Activated naive CD4-positive, alpha-beta T cell treated with anti-CD3 and anti-CD28 coated beads, Interleukin-2, amount 10 ng/mL, durations not matched to agents 7 days and 5 days (primary cell): Measurements from ENCODE around the gene SPSB4.

ENCODE experiments used
- CTCF ChIA-PET: fragments of 350-600 bp; sonication (Branson Sonifier 250); formaldehyde crosslinking; loops from one replicate; lab custom pipeline; 2021; ENCODE audit warnings: antibody characterized with exemption; lab: Charles Lee
- DNase-seq: peaks from one replicate; pipeline ENCODE4 v3.0.0-alpha.2; 2020
- H3K27ac Mint-ChIP-seq: one replicate; pipeline ENCODE4 v1.8.0; 2021; ENCODE audit warnings: mild to moderate bottlenecking, moderate library complexity, mixed read lengths
- H3K27me3 Mint-ChIP-seq: one replicate; pipeline ENCODE4 v1.8.0; 2021; ENCODE audit warnings: mild to moderate bottlenecking, mixed read lengths
- H3K36me3 Mint-ChIP-seq: one replicate; pipeline ENCODE4 v1.8.0; 2021; ENCODE audit warnings: mixed read lengths
- H3K4me1 Mint-ChIP-seq: one replicate; pipeline ENCODE4 v1.8.0; 2021; ENCODE audit warnings: mixed read lengths
- H3K4me3 Mint-ChIP-seq: one replicate; pipeline ENCODE4 v1.8.0; 2021; ENCODE audit warnings: mild to moderate bottlenecking, moderate library complexity, mixed read lengths
- H3K9me3 Mint-ChIP-seq: one replicate; pipeline ENCODE4 v1.8.0; 2021; ENCODE audit warnings: mixed read lengths

SPSB4 gene

DNA sequence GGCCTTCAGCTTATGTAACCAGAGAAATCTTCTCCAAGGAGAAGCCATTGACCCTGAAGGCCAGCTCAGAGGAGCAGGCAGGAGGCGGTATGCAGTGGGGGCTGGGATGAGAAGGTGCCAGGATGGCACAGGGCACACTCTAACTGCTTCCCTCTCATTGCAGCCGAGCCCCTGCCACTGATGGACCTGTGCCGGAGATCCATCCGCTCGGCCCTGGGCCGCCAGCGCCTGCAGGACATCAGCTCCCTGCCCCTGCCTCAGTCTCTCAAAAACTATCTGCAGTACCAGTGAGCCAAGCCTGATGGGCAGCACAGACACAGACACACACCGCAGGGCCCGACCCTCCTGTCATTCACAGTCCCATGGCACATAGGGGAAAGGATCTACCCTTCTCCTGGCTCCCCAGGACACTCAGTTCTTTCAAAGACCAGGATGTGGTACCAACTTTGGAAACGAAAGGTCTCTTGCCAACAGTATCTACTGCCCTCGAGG lies 95.9 kb downstream of the SPSB4 start:
- CTCF ChIA-PET: no interaction called here
- peaks cover 9% of the 10 kb centered on the region for H3K9me3 Mint-ChIP-seq
- no peak for DNase-seq
- H3K27ac Mint-ChIP-seq: no peak overlapping the region
- no peaks in the 10 kb centered on the region for H3K36me3 Mint-ChIP-seq
- no peak overlapping the region for H3K4me3 Mint-ChIP-seq
- peaks cover 10% of the 10 kb centered on the region for H3K27me3 Mint-ChIP-seq
- H3K4me1 Mint-ChIP-seq: no peaks in the 10 kb centered on the region

DNA sequence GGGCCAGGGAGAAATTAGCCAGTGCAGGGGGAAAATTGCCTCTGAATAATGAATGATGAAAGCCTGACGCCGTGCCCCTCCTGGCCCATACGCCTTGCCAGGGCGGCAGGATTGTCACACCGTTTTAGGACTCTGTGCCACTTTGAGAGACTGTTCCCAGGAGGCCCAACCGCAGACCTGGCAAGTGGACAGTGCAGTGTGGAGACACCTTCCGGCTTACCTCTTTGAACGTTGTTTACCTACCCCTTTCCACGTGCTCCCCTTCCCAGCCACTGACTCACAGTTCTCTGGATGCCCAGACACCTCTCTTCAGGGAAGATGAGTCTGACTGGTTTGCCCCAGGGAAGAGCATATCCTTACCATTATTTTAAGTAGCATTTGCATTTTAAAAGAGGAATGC lies 96.5 kb downstream of the SPSB4 start:
- H3K27me3 Mint-ChIP-seq: peaks cover 9% of the 10 kb centered on the region
- H3K4me3 Mint-ChIP-seq: no peak overlapping the region
- DNase-seq: no peak
- H3K36me3 Mint-ChIP-seq: no peaks in the 10 kb centered on the region
- no peak overlapping the region for H3K27ac Mint-ChIP-seq
- CTCF ChIA-PET: no interaction called here
- H3K4me1 Mint-ChIP-seq: no peaks in the 10 kb centered on the region
- peaks cover 5% of the 10 kb centered on the region for H3K9me3 Mint-ChIP-seq

DNA sequence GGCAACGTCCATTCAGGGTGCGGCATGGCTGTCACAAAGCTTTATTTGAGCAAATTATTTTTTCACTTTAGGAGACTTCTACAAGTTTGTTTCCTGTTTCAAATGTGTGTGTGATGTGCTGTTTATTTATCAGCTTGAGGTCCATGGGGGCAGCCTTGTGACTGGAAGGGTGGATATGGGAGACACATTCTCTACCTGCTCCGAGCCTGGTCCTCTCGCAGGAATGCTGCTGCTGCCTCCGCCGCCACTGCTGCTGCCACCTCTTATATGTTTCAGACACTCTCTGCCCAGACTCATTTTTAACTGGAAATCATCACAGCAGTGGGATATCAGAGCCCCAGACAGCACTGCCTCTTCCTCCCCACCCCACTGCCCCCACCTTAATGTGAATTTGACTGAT lies 97.0 kb downstream of the SPSB4 start:
- H3K27me3 Mint-ChIP-seq: peaks cover 6% of the 10 kb centered on the region
- CTCF ChIA-PET: no interaction called here
- H3K36me3 Mint-ChIP-seq: no peaks in the 10 kb centered on the region
- no peaks in the 10 kb centered on the region for H3K4me1 Mint-ChIP-seq
- peaks cover 3% of the 10 kb centered on the region for H3K9me3 Mint-ChIP-seq
- no peak overlapping the region for H3K4me3 Mint-ChIP-seq
- DNase-seq: no peak
- H3K27ac Mint-ChIP-seq: no peak overlapping the region

DNA sequence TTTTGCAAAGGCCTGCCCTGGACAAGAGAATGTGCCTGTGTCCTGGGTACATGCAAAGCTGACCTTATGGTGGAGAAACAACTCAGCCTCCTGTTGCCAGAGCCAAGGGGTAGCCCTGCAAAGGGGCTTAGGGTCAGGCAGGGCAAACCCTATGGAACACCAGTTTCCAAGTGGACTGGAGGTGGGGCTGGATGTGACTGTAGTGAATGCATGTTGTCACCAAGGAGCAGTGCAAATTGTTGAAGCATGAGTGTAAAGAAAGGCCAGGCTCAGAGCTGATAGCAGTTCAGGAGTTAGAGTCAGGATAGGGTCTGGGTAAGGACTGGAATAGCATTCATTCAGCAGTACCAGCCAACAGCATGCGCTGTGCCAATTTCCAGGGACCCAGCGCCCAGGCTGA lies 97.6 kb downstream of the SPSB4 start:
- no peak overlapping the region for H3K27ac Mint-ChIP-seq
- CTCF ChIA-PET: no interaction called here
- no peak overlapping the region for H3K4me3 Mint-ChIP-seq
- H3K27me3 Mint-ChIP-seq: peaks cover 6% of the 10 kb centered on the region
- DNase-seq: no peak
- H3K36me3 Mint-ChIP-seq: no peaks in the 10 kb centered on the region
- H3K9me3 Mint-ChIP-seq: peaks cover 3% of the 10 kb centered on the region
- no peaks in the 10 kb centered on the region for H3K4me1 Mint-ChIP-seq

DNA sequence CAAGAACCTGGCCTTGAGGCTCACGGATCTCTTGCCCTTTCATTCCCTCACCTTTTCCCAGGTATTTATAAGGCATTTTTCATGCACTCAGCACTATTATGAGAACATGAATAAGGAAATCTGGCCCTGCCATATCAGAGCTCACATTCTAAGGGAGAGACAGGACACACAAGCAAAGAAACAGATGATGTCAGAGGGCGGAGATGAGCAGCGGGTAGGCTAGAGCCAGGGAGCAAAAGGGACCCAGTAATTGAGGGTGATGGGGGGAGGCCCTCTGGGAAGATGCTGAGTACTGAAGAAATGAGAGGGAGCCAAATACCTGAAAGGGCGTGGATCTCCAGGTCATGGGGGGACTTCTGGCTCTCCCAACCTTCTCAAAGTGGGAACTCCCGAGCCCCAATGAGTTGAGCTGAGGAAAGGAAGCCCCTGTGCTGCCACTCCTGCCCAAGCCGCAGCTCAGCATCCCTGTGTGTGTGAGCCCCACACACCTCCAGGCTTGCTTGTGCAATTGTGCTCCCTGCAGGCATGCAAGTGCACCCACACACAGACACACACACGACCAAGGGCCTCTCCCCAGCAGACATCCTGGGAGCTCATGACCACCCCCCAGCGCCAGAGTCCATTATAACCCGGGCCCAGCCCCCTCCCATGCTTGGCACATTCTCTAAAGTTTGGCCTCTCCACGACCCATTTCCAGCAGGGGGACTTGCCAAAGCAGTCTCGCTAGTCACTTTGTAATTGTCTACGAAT lies 99.1 kb downstream of the SPSB4 start:
- H3K9me3 Mint-ChIP-seq: no peaks in the 10 kb centered on the region
- H3K27ac Mint-ChIP-seq: no peak overlapping the region
- peaks cover 6% of the 10 kb centered on the region for H3K27me3 Mint-ChIP-seq

DNA sequence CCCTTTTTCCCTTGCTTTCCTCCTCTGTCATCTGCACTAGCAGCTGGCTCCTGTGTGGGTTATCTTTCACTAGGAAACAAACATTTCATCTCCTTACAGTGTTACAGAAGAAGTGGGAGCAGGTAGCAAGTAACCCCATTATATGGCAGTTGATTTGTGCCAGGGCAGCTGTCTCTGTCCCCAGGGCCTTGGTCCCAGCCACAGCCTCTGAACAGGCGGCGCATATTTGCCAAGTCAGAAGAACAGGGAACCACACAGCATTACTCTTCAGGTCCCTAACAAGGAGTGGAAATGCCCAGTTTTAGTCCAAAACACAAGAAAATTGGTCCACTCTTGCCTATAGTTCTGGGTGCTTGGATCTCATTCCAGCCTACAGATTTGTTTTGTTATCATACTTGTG lies 99.8 kb downstream of the SPSB4 start:
- Mint-ChIP-seq H3K36me3 (no peaks in the 10 kb centered on the region), H3K9me3 (no peaks in the 10 kb centered on the region), H3K27me3 (peaks cover 6% of the 10 kb centered on the region), H3K4me1 (no peaks in the 10 kb centered on the region), H3K4me3 (no peak overlapping the region), H3K27ac (no peak overlapping the region)
- no peak for DNase-seq
- CTCF ChIA-PET: interaction anchor here (1.3 kb wide), 1 partner anchor 11 kb away, joined by 3 read pairs; no protein-coding TSS in a partner anchor

More for the DNA sequence above, 99.1 kb downstream of the SPSB4 start:
- H3K4me1 Mint-ChIP-seq: no peaks in the 10 kb centered on the region
- H3K36me3 Mint-ChIP-seq: no peaks in the 10 kb centered on the region
- CTCF ChIA-PET: interaction anchor here (0.9 to 1.3 kb wide), 2 partner anchors 10 to 17 kb away, joined by 3 read pairs; no protein-coding TSS in a partner anchor
- no peak overlapping the region for H3K4me3 Mint-ChIP-seq
- DNase-seq: no peak

DNA sequence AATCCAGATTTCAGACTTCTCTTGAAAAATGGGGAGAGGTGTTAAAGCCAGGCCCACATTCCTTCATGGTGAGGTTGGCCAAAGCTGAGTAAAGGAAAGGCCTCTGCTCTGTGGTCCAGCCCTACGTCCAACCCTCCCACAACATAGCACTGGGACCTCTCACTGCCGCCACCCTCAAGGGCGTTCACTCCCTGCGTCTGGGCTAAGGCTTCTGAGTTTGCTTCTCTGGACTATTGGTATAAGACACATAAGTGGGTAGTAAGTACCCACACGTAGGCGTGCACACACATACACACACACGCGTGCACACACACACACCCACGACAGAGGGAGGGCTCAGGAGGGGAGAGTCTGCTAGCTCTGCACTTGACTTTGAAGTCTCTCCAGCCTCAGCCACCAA lies 100.3 kb downstream of the SPSB4 start:
- Mint-ChIP-seq H3K4me1 (no peaks in the 10 kb centered on the region), H3K27me3 (peaks cover 6% of the 10 kb centered on the region), H3K27ac (no peak overlapping the region), H3K9me3 (no peaks in the 10 kb centered on the region), H3K4me3 (no peak overlapping the region), H3K36me3 (no peaks in the 10 kb centered on the region)
- CTCF ChIA-PET: no interaction called here
- no peak for DNase-seq

DNA sequence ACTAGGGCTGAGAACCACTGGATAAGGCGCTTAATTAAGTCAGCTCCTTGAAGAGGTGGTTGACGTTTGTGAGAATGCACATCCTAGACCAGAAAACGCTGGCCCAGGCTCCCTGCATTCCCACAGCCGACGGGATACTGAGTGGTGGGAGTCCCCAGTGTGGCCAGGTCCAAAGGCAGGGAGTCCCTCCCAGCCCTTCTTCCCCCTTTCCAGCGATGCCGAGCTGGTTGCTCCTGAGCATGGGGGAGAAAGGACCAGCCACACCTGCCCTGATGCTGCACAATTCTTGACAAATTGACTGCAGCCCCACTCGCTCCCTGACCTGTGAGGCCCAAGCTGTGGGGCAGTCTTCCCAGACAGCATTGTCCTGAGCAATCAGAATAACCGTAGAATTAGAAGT lies 101.0 kb downstream of the SPSB4 start:
- Mint-ChIP-seq H3K27ac (no peak overlapping the region), H3K36me3 (no peaks in the 10 kb centered on the region), H3K27me3 (peaks cover 6% of the 10 kb centered on the region), H3K4me1 (no peaks in the 10 kb centered on the region), H3K9me3 (no peaks in the 10 kb centered on the region), H3K4me3 (no peak overlapping the region)
- CTCF ChIA-PET: no interaction called here
- no peak for DNase-seq

DNA sequence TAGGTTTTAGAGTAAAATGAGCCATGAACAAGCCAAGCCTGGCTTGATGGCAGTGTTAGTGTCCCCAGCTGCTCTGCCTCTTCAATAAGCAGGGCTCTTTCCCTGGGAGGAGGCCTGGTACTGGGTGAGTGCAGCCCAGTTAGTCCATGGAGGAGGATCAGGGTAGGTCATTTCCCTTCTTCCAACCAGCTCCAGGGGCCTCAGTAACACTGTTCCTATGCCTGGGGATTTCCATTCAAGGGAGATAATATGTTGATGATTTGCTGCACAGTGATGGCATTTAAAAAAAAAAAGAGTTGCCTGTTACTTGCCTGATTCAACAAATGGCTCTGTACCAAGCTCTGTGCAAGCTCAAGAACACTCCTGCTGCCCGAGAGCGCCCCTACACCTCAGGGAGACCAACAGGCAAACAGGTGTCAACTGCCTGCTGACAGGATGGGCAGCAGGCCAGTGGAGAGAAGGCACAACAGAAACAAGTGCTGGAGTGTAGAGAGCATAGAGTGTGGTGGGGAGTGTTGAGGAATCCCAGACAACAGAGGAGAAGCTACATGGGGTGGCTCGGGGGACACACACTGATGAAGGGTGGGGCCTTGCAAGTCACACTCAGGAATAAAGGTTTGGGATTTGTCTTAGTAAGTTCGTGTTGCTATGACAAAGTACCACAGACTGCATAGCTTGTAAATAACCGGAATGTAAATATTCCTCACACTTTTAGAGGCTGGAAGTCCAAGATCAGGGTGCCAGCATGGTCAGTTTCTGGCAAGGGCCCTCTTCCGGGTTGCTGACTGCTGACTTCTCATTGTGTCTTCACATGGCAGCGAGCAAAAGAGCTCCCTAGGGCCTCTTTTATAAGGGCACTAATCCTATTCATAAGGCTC lies 101.9 kb downstream of the SPSB4 start:
- H3K27ac Mint-ChIP-seq: no peak overlapping the region
- CTCF ChIA-PET: interaction anchor here (1.6 kb wide), 1 partner anchor 44 kb away, joined by 4 read pairs; no protein-coding TSS in a partner anchor
- no peaks in the 10 kb centered on the region for H3K9me3 Mint-ChIP-seq
- DNase-seq: no peak
- H3K4me3 Mint-ChIP-seq: no peak overlapping the region
- H3K4me1 Mint-ChIP-seq: no peaks in the 10 kb centered on the region
- no peaks in the 10 kb centered on the region for H3K36me3 Mint-ChIP-seq
- H3K27me3 Mint-ChIP-seq: peaks cover 3% of the 10 kb centered on the region

DNA sequence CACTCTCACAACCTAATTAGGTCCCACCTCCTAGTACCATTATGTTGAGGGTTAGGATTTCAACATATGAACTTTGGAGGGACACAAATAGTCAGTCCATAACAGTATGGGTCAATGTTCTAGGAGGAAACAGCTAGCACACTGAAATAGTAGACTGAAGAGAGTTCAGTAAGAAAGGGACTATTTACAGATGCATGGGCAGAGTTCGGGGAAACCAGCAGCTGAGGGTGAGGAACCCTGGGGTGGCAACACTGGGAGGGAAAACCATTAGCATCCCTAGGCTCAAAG lies 102.5 kb downstream of the SPSB4 start:
- no peaks in the 10 kb centered on the region for H3K4me1 Mint-ChIP-seq
- no peak overlapping the region for H3K4me3 Mint-ChIP-seq
- no peak for DNase-seq
- no peaks in the 10 kb centered on the region for H3K9me3 Mint-ChIP-seq
- peaks cover 3% of the 10 kb centered on the region for H3K27me3 Mint-ChIP-seq
- no peak overlapping the region for H3K27ac Mint-ChIP-seq
- no peaks in the 10 kb centered on the region for H3K36me3 Mint-ChIP-seq
- CTCF ChIA-PET: interaction anchor here (1.6 kb wide), 1 partner anchor 44 kb away, joined by 4 read pairs; no protein-coding TSS in a partner anchor

DNA sequence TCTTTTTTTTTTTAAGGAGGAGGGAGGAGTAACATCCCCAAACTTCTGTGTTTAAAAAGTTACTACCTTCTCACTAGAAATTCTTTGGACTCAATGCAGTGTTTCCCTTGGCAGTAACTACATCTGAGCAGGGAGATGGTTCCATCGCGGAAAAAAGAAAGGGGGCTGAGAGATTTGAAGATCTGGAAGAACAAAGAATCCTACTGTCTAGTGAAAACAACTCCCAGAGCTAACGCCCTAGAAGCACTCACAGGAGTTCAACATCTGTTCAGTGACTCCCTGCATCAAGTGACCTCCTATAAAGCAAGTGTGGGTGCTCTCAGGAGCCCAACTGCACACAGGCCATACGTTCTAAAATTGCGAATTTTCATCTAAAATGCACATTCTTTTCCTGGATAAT lies 113.7 kb downstream of the SPSB4 start:
- H3K27me3 Mint-ChIP-seq: peaks cover 3% of the 10 kb centered on the region
- CTCF ChIA-PET: no interaction called here
- peaks cover 3% of the 10 kb centered on the region for H3K9me3 Mint-ChIP-seq
- DNase-seq: no peak
- H3K27ac Mint-ChIP-seq: no peak overlapping the region
- H3K36me3 Mint-ChIP-seq: no peaks in the 10 kb centered on the region
- no peaks in the 10 kb centered on the region for H3K4me1 Mint-ChIP-seq
- H3K4me3 Mint-ChIP-seq: no peak overlapping the region

DNA sequence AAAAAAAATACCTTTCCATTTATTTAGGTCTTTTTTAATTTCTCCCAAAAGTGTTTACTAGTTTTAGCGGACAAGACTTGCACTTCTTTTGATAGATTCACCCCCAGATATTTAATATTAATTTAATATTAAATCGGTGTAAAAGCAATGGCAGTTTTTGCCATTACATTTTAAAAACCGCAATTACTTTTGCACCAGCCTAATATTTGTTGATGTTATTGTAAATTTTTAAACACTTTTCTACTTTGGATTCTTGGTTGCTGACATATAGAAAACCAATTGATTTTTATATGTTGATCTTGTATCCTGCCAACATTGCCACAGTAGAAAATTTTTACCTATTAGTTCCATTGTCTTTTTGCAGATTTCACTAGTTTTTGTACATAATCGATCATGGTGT lies 116.5 kb downstream of the SPSB4 start:
- Mint-ChIP-seq H3K27ac (no peak overlapping the region), H3K4me3 (no peak overlapping the region), H3K36me3 (no peaks in the 10 kb centered on the region), H3K9me3 (no peaks in the 10 kb centered on the region), H3K27me3 (peaks cover 3% of the 10 kb centered on the region), H3K4me1 (no peaks in the 10 kb centered on the region)
- no peak for DNase-seq
- CTCF ChIA-PET: no interaction called here

DNA sequence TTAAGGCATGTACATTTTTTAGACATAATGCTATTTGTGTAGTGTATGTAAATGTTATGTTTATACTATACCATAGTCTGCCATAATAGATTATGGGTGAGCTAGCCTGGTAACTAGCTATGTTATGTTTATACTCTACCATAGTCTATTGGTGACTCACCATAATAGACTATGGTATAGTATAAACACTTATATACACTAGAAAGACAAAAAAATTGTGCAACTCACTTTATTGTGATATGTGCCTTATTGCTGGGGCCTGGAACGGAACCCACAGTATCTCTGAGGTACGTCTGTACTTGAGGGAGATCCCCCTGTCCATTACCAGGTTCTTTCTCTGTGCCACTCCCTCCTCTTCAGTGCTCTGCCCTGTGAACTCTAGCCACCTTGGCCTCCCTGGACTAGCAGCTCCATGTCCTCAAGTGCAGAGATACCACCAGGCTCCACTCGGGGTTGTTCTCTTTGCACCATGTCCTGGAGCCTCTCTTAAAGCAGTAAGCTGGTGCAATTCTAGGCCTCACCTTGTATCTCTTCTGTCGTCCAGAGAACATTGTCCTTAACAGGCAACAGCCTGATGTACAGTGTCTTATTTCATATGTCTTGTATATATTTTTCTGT lies 119.6 kb downstream of the SPSB4 start:
- Mint-ChIP-seq H3K27ac (no peak overlapping the region), H3K4me3 (no peak overlapping the region), H3K27me3 (peaks cover 4% of the 10 kb centered on the region), H3K36me3 (no peaks in the 10 kb centered on the region), H3K9me3 (no peaks in the 10 kb centered on the region), H3K4me1 (no peaks in the 10 kb centered on the region)
- no peak for DNase-seq
- CTCF ChIA-PET: no interaction called here

DNA sequence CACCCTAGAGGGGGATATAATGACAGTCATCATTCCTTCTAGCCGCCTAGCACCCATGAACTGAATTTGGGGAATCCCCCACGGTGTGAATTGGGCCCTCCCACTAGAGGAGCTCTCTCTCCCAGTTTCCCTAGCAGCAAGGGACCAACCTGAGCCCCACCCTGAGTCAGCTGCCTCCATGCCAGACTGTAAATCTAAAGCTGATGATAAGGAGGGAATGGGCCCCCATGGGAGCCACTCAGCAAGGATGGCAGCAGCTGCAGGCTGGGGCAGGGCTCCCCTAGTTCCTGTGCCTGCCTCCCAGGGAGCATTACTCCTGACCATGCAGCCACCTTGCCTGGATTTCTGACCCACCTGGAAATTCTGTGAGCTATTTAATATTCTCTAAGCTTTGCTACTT lies 123.5 kb downstream of the SPSB4 start:
- H3K4me1 Mint-ChIP-seq: no peaks in the 10 kb centered on the region
- no peak overlapping the region for H3K27ac Mint-ChIP-seq
- CTCF ChIA-PET: no interaction called here
- H3K4me3 Mint-ChIP-seq: no peak overlapping the region
- no peaks in the 10 kb centered on the region for H3K36me3 Mint-ChIP-seq
- peaks cover 10% of the 10 kb centered on the region for H3K27me3 Mint-ChIP-seq
- no peak for DNase-seq
- no peaks in the 10 kb centered on the region for H3K9me3 Mint-ChIP-seq
